NCI-H510A treated with DMSO at 0.1 percent for 48 hours (cell line): ENCODE results near the gene CLIC4.
"Not testable (repeated sequence)": the region's sequence is repeated elsewhere in the genome, so short reads cannot be mapped to it uniquely, and the experiment has no call there.

Source experiments
- DNase-seq: peaks from one replicate; lab custom pipeline; 2025; lab: John Stamatoyannopoulos, UW

The CLIC4 gene

DNA sequence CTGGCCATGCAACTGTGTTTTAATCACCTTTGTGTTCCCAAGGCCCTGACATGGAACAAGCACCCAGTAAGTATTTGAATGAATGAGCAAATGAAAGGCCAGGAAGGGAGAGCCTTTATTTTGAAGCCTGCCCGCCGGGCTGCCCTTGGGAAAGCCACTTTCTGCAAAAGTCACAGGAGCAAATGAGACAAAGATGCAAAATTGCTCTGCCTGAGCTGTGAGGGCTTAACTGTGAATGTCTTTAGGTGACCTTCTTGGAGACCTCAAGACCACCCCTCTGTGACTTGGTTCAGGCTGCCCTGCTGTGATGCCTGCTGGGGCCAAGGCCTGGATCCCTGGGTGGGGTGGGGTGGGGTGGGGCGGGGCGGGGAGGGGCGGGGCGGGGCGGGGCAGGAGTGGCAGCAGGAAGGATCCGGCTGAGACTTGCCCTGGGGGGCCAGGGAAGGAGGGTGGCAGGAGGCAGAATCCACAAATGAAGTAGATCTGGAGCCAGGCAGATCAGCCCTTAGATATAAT lies 130.8 kb downstream of the CLIC4 start:
- DNase-seq: no peak

DNA sequence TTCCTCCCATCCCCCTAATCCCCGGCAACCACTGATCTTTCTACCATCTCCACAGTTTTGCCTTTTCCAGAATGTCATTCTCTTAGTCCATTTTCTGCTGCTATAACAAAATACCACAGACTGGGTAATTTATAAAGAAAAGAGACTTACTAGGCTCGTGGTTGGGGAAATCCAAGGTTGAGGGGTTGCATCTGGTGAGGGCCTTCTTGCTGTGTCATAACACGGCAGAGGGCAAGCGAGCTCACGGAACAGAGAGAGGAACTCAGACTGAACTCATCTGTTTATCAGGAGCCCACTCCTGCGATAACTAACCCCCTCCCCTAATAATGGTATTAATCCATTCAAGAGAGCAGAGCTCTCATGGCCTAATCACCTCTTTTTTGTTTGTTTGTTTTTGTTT lies 132.8 kb downstream of the CLIC4 start:
- no peak for DNase-seq

DNA sequence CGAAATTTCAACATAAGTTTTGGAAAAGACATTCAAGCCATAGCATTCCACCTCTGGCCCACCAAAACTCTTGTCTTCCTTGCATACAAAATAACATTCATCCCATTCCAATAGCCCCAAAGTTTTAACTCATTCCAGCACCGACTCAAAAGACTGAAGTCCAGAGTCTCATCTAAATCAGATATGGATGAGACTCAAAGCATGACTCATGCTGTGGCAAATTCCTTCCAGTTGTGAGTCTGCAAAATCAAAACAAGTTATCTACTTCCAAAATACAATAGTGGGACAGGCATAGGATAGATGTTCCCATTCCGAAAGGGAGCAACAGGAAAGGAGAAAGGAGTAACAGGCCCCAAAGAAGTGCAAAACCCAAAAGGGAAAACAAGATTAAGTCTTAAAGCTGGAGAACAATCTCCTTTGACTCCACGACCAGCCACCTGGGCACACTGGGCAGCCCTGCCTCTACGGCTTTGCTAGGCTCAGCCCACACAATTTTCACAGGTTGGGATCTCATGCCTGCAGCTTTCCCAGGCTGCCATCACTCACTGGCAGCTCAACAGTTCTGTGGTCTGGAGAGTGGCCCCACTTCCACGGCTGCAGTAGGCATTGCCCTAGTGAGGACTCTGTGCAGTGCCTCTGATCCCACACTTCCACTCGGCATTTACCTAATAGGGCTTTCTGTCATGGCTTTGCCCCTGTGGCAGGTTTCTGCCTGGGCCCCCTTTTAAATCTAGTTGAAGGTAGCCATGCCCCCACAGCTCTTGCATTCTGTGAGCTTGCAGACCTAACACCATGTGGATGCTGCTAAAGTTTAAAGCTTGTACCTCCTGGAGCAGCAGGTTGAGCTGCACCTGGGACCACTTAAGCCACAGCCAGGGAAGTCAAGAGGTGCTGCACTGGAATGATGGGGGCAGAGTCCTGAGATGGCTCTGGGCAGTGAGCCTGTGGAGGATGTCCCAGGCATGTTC lies 133.8 kb downstream of the CLIC4 start:
- DNase-seq: no peak

DNA sequence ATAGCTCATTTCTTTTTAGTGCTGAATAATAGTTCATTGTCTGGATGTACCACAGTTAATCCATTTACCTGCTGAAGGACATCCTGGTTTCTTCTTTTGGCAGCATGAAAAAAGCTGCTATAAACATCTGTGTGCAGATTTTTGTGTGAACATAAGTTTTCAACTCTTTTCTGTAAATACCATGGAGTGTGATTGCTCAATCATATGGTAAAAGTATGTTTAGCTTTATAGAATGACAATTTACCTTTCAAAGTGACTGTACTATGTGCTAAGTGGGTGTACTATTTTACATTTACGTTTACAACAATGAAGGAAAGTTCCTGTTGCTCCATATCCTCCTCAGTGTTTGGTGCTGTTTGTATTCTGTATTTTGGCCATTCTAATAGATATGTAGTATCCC lies 135.8 kb downstream of the CLIC4 start:
- DNase-seq: no peak

DNA sequence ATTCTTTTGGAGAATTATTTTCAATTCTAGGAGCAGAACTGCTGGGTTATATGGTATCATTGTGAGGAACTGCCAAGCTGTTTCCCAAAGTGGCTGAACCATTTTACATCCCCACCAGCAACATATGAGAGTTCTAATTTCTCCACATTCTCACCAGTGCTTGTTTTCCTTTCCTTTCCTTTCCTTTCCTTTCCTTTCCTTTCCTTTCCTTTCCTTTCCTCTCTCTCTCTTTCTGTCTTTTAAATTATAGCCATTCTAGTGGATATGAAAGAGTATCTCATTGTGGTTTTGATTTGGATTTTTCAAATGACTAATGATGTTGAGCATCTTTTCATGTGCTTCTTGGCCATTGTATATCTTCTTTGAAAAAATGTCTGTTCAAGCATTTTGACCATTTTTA lies 139.5 kb downstream of the CLIC4 start:
- no peak for DNase-seq

DNA sequence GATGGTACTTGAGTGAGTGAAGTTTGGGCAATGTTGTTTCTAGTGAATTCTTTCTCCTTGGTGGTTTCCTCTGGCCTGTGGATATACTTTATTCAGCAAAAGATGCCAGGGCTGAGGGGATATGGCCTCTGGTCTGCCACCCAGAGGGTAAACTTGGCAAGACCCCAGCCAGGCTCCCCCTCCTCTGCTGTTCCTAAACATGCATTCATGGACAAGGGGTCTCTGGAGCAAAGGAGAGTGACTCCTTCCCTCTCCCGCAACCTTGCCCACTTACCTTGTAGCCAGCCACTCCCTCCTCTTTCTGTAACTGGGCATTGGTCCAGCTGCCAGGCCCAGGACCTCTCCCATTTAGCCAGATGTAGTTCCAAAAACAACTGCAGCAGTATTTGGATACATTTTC lies 141.0 kb downstream of the CLIC4 start:
- no peak for DNase-seq

DNA sequence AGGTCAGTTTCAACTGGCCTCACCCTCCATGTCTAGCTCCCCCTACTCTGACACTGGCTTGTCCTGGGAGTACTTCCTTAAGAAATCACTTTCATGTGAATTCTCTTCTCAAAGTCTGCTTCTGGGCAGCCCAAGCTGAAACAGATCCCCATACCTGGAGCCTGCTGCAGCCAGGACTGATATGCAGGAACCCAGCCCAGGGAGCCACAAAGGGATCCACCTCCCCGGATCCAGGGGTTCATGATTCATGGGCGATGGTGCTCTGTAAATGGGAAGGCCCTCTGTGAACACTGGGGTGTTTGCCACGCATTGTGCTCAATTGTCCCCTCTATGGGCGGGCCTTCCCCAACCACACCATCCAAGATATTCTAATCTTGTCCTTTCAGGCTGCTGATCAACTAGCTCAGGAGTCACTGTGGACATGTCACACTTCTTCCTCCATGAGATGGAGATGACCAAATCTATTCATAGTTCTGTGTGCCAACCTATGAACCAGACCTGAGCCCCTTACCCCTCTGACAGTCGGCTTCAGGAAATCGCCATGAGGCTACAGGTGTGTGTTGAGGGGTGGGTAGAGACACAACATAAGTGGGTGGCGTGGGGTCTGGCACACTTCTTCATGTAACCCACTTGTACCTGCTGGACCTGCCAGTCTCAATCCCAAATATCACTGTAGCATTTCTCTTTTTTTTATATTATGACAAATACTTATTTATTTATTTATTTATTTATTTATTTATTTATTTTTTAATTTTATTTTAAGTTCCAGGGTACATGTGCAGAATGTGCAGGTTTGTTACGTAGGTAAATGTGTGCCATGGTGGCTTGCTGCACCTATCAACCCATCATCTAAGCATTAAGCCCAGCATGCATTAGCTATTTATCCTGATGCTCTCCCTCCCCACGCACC lies 143.1 kb downstream of the CLIC4 start:
- no peak for DNase-seq

DNA sequence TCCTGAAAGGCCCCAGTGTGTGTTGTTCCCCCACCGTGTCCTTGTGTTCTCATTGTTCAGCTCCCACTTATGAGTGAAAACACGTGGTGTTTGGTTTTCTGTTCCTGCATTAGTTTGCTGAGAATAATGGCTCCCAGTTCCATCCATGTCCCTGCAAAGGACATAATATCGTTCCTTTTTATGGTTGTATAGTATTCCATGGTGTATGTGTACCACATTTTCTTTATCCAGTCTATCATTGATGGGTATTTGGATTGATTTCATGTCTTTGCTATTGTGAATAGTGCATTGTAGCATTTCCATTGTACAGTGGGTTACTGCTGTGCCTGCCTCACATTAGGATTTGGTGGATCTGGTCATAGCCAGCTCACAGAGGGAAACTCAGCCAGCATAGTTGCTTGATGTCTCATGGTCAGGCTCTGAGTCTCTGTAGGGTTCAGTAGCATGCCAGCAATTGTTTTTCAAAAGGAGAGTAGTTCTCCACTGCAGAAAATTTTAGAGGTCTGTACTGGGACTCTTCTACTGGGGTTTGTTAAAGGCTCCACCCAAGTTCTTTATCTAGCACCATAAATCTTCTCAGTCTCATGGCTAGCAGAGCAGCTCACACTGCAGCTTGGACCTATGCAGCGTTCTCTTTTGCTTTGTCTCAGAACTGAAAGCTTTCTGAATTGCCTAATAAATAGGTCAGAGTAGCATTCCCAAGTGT lies 143.9 kb downstream of the CLIC4 start:
- no peak for DNase-seq

DNA sequence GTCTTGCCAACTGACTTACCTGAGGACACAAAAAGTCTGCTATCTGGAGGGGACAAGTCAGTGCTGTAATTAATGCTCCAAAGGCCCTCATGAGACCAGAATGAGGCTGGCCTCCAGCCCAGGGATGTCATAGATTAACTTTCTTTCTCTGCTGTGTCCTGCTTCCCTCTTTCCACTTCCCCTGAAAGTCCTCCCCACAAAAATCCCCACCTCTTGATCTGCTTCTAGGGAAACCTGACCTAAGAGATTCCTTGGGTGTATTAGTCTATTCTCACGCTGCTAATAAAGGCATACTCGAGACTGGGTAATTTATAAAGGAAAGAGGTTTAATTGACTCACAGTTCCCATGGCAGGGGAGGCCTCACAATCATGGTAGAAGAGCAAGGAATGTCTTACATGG lies 145.6 kb downstream of the CLIC4 start:
- no peak for DNase-seq

DNA sequence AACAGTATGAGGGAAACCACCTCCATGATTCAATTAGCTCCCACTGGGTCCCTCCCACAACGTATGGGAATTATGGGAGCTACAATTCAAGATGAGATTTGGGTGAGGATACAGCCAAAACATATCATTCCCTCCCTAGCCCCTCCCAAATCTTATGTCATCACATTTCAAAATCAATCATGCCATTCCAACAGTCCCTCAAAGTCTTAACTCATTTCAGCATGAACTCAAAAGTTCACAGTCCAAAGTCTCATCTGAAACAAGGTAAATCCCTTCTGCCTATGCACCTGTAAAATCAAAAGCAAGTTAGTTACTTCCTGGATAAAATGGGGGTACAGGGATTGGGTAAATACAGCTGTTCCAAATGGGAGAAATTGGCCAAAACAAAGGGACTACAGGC lies 146.1 kb downstream of the CLIC4 start:
- DNase-seq: not testable (repeated sequence)

DNA sequence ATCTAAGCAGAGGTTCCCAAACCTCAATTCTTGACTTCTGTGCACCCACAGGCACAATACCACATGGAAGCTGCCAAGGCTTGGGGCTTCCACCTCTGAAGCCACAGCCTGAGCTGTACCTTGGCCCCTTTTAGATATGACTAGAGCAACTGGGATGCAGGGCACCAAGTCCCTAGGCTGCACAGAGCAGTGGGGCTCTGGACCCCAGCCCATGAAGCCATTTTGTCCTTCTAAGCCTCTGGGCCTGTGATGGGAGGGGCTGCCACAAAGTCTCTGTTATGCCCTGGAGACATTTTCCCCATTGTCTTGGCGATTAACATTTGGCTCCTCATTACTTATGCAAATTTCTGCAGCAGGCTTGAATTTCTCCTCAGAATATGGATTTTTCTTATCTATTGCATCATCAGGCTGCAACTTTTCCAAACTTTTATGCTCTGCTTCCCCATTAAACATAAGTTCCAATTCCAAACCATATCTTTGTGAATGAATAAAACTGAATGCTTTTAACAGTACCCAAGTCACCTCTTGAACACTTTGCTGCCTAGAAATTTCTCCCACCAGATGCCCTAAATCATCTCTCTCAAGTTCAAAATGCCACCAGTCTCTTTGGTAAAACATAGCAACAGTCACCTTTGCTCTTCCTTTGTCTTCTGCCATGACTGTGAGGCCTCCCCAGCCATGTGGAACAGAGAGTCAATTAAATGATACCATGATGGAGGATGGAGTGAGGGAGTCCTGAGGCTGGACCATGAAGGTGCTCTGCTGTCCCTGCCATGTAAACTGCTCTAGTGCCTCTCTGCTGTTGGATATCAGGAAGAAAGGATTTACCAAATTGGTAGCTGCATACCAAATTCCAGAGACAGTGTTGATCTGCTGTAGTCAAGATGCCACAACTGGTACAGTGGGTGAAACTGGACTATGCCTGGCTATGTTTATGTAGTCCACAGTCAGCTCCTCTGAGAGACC lies 147.2 kb downstream of the CLIC4 start:
- no peak for DNase-seq

DNA sequence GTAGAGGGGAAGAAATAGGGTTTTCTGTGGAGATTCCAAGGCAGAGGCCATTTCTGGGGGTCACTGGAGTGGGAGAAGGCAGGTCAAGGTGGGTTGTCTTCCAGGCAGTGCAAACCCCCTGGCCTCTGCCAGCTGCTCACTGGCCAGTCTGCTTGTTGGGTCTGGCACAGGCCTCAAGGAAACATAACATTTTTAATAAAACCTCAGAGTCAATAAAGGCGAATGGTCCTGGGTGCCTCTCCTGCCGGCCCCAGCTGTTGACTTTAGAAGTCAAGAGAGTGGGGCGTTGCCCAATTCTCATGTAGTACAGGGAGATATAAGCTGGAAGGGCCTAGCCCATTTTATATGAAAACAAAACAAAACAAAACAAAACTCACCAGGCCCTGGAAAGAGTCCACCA lies 148.2 kb downstream of the CLIC4 start:
- DNase-seq: no peak
